ENCODE data around the gene TPRA1. TPM values are rescaled to one million over a fixed set of nuclear protein-coding genes. Genes with fewer than 3 reads are reported as not detected.

TPRA1 gene
- total RNA-seq, 4 donors from 2014 or later = 19.9 to 43.1 (median 33.1) TPM

DNA sequence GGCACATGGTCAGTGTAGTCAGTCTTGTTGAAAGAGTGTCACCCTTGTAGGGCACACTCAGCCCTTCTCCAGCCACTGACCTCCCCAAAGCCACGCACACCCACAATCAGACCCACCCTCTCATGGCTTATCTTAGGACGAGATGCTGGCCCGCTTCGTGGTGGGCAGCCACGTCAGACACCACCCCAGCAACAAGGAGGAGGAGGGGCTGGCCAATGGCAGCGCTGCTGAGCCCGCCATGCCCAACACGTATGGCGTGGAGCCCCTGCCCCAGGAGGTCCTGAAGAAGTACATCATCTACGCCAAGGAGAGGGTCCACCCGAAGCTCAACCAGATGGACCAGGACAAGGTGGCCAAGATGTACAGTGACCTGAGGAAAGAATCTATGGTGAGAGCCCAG, 28.4 kb upstream of the TPRA1 start:
- H3K4me1 ChIP-seq = no peaks in the 10 kb centered on the region
- H3K27ac ChIP-seq (replicated peaks in 1 of 4) = no peak overlapping the region
- H3K36me3 ChIP-seq = peaks cover 0 to 65% (median 49%) of the 10 kb centered on the region in 4 donors
- TF ChIP-seq EP300 (IDR thresholded peaks at IDR 0.05) = no peak
- TF ChIP-seq, protein P1, sequence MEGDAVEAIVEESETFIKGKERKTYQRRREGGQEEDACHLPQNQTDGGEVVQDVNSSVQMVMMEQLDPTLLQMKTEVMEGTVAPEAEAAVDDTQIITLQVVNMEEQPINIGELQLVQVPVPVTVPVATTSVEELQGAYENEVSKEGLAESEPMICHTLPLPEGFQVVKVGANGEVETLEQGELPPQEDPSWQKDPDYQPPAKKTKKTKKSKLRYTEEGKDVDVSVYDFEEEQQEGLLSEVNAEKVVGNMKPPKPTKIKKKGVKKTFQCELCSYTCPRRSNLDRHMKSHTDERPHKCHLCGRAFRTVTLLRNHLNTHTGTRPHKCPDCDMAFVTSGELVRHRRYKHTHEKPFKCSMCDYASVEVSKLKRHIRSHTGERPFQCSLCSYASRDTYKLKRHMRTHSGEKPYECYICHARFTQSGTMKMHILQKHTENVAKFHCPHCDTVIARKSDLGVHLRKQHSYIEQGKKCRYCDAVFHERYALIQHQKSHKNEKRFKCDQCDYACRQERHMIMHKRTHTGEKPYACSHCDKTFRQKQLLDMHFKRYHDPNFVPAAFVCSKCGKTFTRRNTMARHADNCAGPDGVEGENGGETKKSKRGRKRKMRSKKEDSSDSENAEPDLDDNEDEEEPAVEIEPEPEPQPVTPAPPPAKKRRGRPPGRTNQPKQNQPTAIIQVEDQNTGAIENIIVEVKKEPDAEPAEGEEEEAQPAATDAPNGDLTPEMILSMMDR (IDR thresholded peaks at IDR 0.05) = no peak
- no peak for TF ChIP-seq POLR2A (IDR thresholded peaks at IDR 0.05; ENCODE audit: low read depth)
- no peak for TF ChIP-seq POLR2AphosphoS5 (IDR thresholded peaks at IDR 0.05)
- H3K4me3 ChIP-seq = no peak overlapping the region
- no peaks in the 10 kb centered on the region for H3K9me3 ChIP-seq
- WGBS = 88% methylated on average over 8 of the region's 11 CpGs
- intact Hi-C loops (cut with DNase I) = no loop called here
- DNase-seq (ENCODE audit: extremely low spot score) = no peak
- no peaks in the 10 kb centered on the region for H3K27me3 ChIP-seq

DNA sequence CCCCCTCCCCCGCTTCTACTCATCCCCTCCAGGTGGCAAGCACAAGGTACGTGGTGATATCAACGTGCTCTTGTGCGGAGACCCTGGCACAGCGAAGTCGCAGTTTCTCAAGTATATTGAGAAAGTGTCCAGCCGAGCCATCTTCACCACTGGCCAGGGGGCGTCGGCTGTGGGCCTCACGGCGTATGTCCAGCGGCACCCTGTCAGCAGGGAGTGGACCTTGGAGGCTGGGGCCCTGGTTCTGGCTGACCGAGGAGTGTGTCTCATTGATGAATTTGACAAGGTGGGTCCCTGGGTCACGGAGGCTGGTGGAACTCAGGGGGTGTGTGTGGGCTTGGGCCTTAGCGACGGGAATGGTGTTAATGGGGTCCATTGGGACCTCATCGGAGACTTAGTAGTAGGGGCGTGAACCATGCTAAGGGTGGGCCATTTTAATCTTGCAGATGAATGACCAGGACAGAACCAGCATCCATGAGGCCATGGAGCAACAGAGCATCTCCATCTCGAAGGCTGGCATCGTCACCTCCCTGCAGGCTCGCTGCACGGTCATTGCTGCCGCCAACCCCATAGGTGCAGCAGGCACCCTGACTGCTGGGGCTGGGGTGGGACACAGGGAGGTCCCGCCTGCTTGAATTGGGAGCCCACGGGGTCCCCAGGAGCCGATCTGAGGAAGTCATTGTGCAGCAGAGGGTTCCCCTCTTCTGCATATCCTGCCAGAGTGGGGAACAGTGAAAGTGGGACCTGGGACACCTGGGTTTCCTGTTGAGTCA, 26.5 kb upstream of the TPRA1 start:
- H3K36me3 ChIP-seq = peaks cover 0 to 72% (median 48%) of the 10 kb centered on the region in 4 donors
- H3K4me3 ChIP-seq = no peak overlapping the region
- TF ChIP-seq, protein P1 (IDR thresholded peaks at IDR 0.05) = no peak
- TF ChIP-seq POLR2AphosphoS5 (IDR thresholded peaks at IDR 0.05) = no peak
- no peak for TF ChIP-seq POLR2A (IDR thresholded peaks at IDR 0.05; ENCODE audit: low read depth)
- no peak for TF ChIP-seq EP300 (IDR thresholded peaks at IDR 0.05)
- intact Hi-C loops (cut with DNase I) = no loop called here
- H3K4me1 ChIP-seq = peaks cover 0 to 8% (median 0%) of the 10 kb centered on the region in 4 donors
- H3K9me3 ChIP-seq = no peaks in the 10 kb centered on the region
- 97% methylated on average over 17 of the region's 26 CpGs for WGBS
- H3K27ac ChIP-seq (replicated peaks in 1 of 4) = no peak overlapping the region
- no peak for DNase-seq (ENCODE audit: extremely low spot score)
- H3K27me3 ChIP-seq = no peaks in the 10 kb centered on the region

DNA sequence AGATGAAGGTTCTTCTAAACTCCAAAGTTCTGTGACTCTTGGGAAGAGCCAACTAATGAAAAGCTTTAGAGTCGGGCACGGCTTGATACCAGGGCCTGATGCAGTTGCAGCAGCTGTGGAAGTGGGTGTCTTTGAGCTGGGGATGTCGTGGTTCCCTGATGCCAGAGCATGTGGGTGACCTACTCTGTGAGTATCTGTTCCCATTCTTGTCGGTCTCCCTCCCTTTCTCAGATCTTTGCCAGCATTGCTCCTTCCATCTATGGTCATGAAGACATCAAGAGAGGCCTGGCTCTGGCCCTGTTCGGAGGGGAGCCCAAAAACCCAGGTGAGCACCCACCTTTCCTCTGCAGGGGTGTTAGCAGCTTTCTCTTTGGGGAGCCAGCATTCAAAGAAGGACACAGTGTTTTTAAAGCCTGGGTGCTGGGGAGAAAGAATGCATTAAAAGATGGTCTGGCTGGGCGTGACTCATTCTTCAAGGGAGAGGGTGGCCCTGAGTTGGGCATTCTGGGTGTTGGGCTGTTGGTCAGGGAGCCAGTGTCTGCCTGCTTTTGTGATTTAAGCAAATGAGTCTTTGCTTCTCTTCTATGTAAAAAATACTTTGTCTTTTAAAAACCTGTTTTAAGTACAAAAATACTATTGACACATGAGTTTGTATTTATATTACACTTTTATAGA, 25.2 kb upstream of the TPRA1 start:
- no peak for TF ChIP-seq POLR2AphosphoS5 (IDR thresholded peaks at IDR 0.05)
- no peak for TF ChIP-seq EP300 (IDR thresholded peaks at IDR 0.05)
- TF ChIP-seq, protein P1 (IDR thresholded peaks at IDR 0.05) = no peak
- no peak for TF ChIP-seq POLR2A (IDR thresholded peaks at IDR 0.05; ENCODE audit: low read depth)
- no peaks in the 10 kb centered on the region for H3K27me3 ChIP-seq
- H3K27ac ChIP-seq (replicated peaks in 1 of 4) = no peak overlapping the region
- no peaks in the 10 kb centered on the region for H3K9me3 ChIP-seq
- peaks cover 0 to 66% (median 40%) of the 10 kb centered on the region in 4 donors for H3K36me3 ChIP-seq
- DNase-seq (ENCODE audit: extremely low spot score) = no peak
- intact Hi-C loops (cut with DNase I) = no loop called here
- peaks cover 0 to 8% (median 0%) of the 10 kb centered on the region in 4 donors for H3K4me1 ChIP-seq
- H3K4me3 ChIP-seq = no peak overlapping the region
- WGBS = 85% methylated on average over 6 of the region's 6 CpGs

DNA sequence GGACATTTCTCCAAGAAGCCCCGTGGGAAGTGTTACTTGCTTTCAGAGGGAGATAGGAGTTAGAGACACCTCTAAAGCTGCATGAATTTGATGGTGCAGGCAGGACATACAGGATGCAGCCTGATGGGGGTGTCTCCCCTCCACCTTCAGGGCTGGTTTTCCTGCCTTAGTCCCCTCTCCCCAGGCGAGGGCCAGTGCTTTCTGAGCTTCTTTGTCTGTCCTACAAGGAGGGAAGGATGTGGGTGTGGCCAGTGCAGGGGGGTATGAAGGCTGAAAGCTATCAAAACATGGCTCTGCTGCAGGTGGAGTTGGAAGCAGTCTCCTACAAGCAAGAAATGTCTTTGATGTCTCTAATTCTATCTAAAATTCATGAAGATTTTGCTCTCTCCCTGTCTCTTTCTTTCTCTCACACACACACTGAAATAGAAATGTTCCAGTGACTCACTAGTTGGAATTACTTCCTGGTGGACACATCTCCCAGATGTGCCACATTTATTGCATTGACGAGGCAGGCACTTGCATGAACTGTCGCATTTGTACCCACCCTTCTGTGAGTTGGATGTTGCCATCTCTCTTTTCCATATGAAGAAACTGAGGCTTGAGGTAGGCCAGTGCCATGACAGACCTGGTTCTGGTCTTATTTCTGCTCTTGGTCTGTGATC, 24.5 kb upstream of the TPRA1 start:
- DNase-seq (ENCODE audit: extremely low spot score) = no peak
- TF ChIP-seq POLR2AphosphoS5 (IDR thresholded peaks at IDR 0.05) (no peak), EP300 (IDR thresholded peaks at IDR 0.05) (no peak), POLR2A (IDR thresholded peaks at IDR 0.05; ENCODE audit: low read depth) (no peak)
- TF ChIP-seq, protein P1 (IDR thresholded peaks at IDR 0.05) = no peak
- no peak overlapping the region for H3K27ac ChIP-seq (replicated peaks in 1 of 4)
- H3K27me3 ChIP-seq = no peaks in the 10 kb centered on the region
- WGBS = 85% methylated on average over 4 of the region's 4 CpGs
- no peak overlapping the region for H3K4me3 ChIP-seq
- intact Hi-C loops (cut with DNase I) = no loop called here
- H3K36me3 ChIP-seq = peaks cover 2 to 66% (median 34%) of the 10 kb centered on the region in 4 donors
- peaks cover 0 to 8% (median 0%) of the 10 kb centered on the region in 4 donors for H3K4me1 ChIP-seq
- no peaks in the 10 kb centered on the region for H3K9me3 ChIP-seq

Data from esophagus muscularis mucosa (tissue), 4 donors.